ENCODE measurements around the gene CFL2. TPM values are rescaled to one million over a fixed set of nuclear protein-coding genes. Genes with fewer than 3 reads are reported as not detected.

The CFL2 gene
- total RNA-seq, 2 experiments from 2014 or later = 36.4 to 37.9 TPM

GRCh38 chr14:34710006-34710405 lies 4.4 kb downstream of the CFL2 start:
- no peaks in the 10 kb centered on the region for H3K9me3 Mint-ChIP-seq
- TF ChIP-seq, protein P1, sequence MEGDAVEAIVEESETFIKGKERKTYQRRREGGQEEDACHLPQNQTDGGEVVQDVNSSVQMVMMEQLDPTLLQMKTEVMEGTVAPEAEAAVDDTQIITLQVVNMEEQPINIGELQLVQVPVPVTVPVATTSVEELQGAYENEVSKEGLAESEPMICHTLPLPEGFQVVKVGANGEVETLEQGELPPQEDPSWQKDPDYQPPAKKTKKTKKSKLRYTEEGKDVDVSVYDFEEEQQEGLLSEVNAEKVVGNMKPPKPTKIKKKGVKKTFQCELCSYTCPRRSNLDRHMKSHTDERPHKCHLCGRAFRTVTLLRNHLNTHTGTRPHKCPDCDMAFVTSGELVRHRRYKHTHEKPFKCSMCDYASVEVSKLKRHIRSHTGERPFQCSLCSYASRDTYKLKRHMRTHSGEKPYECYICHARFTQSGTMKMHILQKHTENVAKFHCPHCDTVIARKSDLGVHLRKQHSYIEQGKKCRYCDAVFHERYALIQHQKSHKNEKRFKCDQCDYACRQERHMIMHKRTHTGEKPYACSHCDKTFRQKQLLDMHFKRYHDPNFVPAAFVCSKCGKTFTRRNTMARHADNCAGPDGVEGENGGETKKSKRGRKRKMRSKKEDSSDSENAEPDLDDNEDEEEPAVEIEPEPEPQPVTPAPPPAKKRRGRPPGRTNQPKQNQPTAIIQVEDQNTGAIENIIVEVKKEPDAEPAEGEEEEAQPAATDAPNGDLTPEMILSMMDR (IDR thresholded peaks at IDR 0.05) = no peak
- no peak overlapping the region for H3K4me3 Mint-ChIP-seq
- peaks cover 7% of the 10 kb centered on the region for H3K4me1 ChIP-seq (ENCODE audit: insufficient read depth, low read length)
- no peaks in the 10 kb centered on the region for H3K36me3 ChIP-seq (ENCODE audit: insufficient read depth, low read length)
- H3K27ac Mint-ChIP-seq = no peak overlapping the region
- intact Hi-C loops (cut with DNase I, micrococcal nuclease) = no loop called here
- H3K9me3 ChIP-seq (ENCODE audit: control insufficient read depth in 1 of 2, insufficient read depth in 1 of 2, low read length in 2 of 2) = no peaks in the 10 kb centered on the region
- no peaks in the 10 kb centered on the region for H3K27me3 ChIP-seq (ENCODE audit: control insufficient read depth in 1 of 2, insufficient read depth in 2 of 2, low read length in 2 of 2)
- no peaks in the 10 kb centered on the region for H3K27me3 Mint-ChIP-seq
- H3K4me3 ChIP-seq (ENCODE audit: low read length) = no peak overlapping the region
- peaks cover 23% of the 10 kb centered on the region for H3K4me1 Mint-ChIP-seq (ENCODE audit: low read depth)
- ChIA-PET CTCF (interaction anchor here (0.7 to 1.6 kb wide), 3 partner anchors 13 to 145 kb away, joined by 3 to 10 read pairs (median 3); no protein-coding TSS in a partner anchor), POLR2A (no interaction called here)
- DNase-seq (no peak), ATAC-seq (ENCODE audit: poor library complexity) (no peak)
- H3K27ac ChIP-seq (ENCODE audit: low read depth in 1 of 2, low read length in 2 of 2) = no peak overlapping the region
- H3K36me3 Mint-ChIP-seq (ENCODE audit: low read depth) = peaks cover 21% of the 10 kb centered on the region

- ATAC-seq (ENCODE audit: poor library complexity) = no peak
- no peak overlapping the region for H3K4me3 Mint-ChIP-seq
- H3K36me3 Mint-ChIP-seq (ENCODE audit: low read depth) = peaks cover 5% of the 10 kb centered on the region
- TF ChIP-seq, protein P1 (IDR thresholded peaks at IDR 0.05) = no peak
- Histone ChIP-seq H3K4me1 (ENCODE audit: insufficient read depth, low read length) (no peaks in the 10 kb centered on the region), H3K27ac (ENCODE audit: low read depth in 1 of 2, low read length in 2 of 2) (no peak overlapping the region), H3K9me3 (ENCODE audit: control insufficient read depth in 1 of 2, insufficient read depth in 1 of 2, low read length in 2 of 2) (no peaks in the 10 kb centered on the region), H3K36me3 (ENCODE audit: insufficient read depth, low read length) (no peaks in the 10 kb centered on the region), H3K4me3 (ENCODE audit: low read length) (no peak overlapping the region), H3K27me3 (ENCODE audit: control insufficient read depth in 1 of 2, insufficient read depth in 2 of 2, low read length in 2 of 2) (no peaks in the 10 kb centered on the region)
- H3K4me1 Mint-ChIP-seq (ENCODE audit: low read depth) = peaks cover 9% of the 10 kb centered on the region
- CTCF ChIA-PET = interaction anchor here (0.6 kb wide), 2 partner anchors 394 to 621 kb away, joined by 3 read pairs; no protein-coding TSS in a partner anchor
- no peak for DNase-seq
- no peak overlapping the region for H3K27ac Mint-ChIP-seq
- H3K9me3 Mint-ChIP-seq = no peaks in the 10 kb centered on the region
- intact Hi-C loops (cut with DNase I, micrococcal nuclease) = no loop called here
- H3K27me3 Mint-ChIP-seq = no peaks in the 10 kb centered on the region
- POLR2A ChIA-PET = interaction anchor here (0.7 kb wide), 1 partner anchor 28 kb away, joined by 3 read pairs; no protein-coding TSS in a partner anchor
Observed at GRCh38 chr14:34707722-34708121, 6.7 kb downstream of the CFL2 start.

DNA sequence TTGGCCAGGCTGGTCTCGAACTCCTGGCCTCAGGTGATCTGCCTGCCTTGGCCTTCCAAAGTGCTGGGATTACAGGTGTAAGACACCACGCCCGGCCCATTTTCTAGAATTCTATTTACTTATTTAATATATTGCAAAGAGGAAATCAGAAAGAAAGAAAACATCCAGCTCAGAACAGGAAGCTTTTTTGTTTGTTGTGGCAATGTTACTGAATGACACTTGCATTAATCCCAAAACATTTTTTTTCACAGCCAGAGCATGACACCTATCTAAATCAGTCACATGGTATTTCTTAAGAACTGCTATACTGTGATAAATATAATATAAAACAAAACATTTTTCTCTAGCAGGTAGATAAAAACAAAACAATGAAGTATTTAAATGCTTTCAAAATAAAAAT lies 12.6 kb downstream of the CFL2 start:
- H3K9me3 ChIP-seq (ENCODE audit: control insufficient read depth in 1 of 2, insufficient read depth in 1 of 2, low read length in 2 of 2) = no peaks in the 10 kb centered on the region
- intact Hi-C loops (cut with DNase I, micrococcal nuclease) = no loop called here
- Mint-ChIP-seq H3K36me3 (ENCODE audit: low read depth) (no peaks in the 10 kb centered on the region), H3K27ac (no peak overlapping the region), H3K4me3 (no peak overlapping the region), H3K9me3 (no peaks in the 10 kb centered on the region), H3K4me1 (ENCODE audit: low read depth) (no peaks in the 10 kb centered on the region), H3K27me3 (no peaks in the 10 kb centered on the region)
- ATAC-seq (ENCODE audit: poor library complexity) = no peak
- H3K4me3 ChIP-seq (ENCODE audit: low read length) = no peak overlapping the region
- DNase-seq = no peak
- POLR2A ChIA-PET = interaction anchor here (0.7 to 1.1 kb wide), 2 partner anchors 27 to 369 kb away, joined by 3 to 5 read pairs; no protein-coding TSS in a partner anchor
- H3K4me1 ChIP-seq (ENCODE audit: insufficient read depth, low read length) = no peaks in the 10 kb centered on the region
- H3K36me3 ChIP-seq (ENCODE audit: insufficient read depth, low read length) = no peaks in the 10 kb centered on the region
- no peaks in the 10 kb centered on the region for H3K27me3 ChIP-seq (ENCODE audit: control insufficient read depth in 1 of 2, insufficient read depth in 2 of 2, low read length in 2 of 2)
- CTCF ChIA-PET = no interaction called here
- TF ChIP-seq, protein P1 (IDR thresholded peaks at IDR 0.05) = no peak
- no peak overlapping the region for H3K27ac ChIP-seq (ENCODE audit: low read depth in 1 of 2, low read length in 2 of 2)

All from CD4-positive, alpha-beta T cell (primary cell).